HCT116 (cell line): ENCODE measurements around the gene ADD1. TPM values are rescaled to one million over a fixed set of nuclear protein-coding genes. Genes with fewer than 3 reads are reported as not detected.

Source experiments
- ATAC-seq: fragments of 200-7000 bp; cut with Tn5 transposase; 2 replicates; pipeline ENCODE4 v1.9.1; 2020; ENCODE audit warnings: mild to moderate bottlenecking, moderate library complexity
- BruUV-seq: library from RNA; stranded (reverse); fragments of 400-500 nt; replicated peaks from 2 replicates; lab custom pipeline; 2021; lab: Mats Ljungman, UMichigan
- CTCF ChIA-PET: fragments of 300-600 bp; sonication (Branson Sonifier 250); formaldehyde crosslinking; loops from one replicate; lab custom pipeline; 2021; ENCODE audit warnings: antibody characterized with exemption; lab: Charles Lee
- POLR2A ChIA-PET: fragments of 300-600, 350-600 bp; sonication (Branson Sonifier 250); formaldehyde crosslinking; loops from one replicate; lab custom pipeline; 2021; ENCODE audit warnings: antibody characterized with exemption; lab: Charles Lee
- RAD21 ChIA-PET, 2 experiments: fragments of 300-600 bp; sonication (Branson Sonifier 250); formaldehyde crosslinking; loops; one replicate each; lab custom pipeline; 2023; ENCODE audit warnings: low total read pairs in 2 of 2; ENCODE audit not compliant: uncharacterized antibody in 2 of 2, unreplicated experiment in 2 of 2, low non-redundant PET in 1 of 2; lab: Charles Lee
- DNase-seq: peaks from one replicate; pipeline ENCODE4 v3.0.0-alpha.2; 2010; ENCODE audit warnings: low read depth, low spot score
- H2AFZ ChIP-seq: fragments of 200-600 bp; shearing (Covaris generic), sonication (generic); 2 replicates; pipeline ENCODE4 v1.6.1; 2017; ENCODE audit warnings: low read depth, mixed run types, mixed read lengths, antibody characterized with exemption, low read length; ENCODE audit not compliant: poor library complexity, severe bottlenecking
- H3K27ac ChIP-seq: 2 replicates; pipeline ENCODE4 v1.5.1; 2012; ENCODE audit warnings: low read depth, low read length
- H3K27me3 ChIP-seq: fragments of 200-600 bp; sonication (generic); 2 replicates; pipeline ENCODE4 v1.6.1; 2016; ENCODE audit warnings: mixed run types, low read length, mixed read lengths; ENCODE audit not compliant: insufficient read depth
- H3K36me3 ChIP-seq, 2 experiments: fragments of 200-500 bp in 1 of 2; fragments of 200-600 bp in 1 of 2; sonication (Bioruptor generic) in 1 of 2; sonication (generic) in 1 of 2; 2 replicates each; pipeline versions ENCODE4 v1.5.1 to v1.6.1; 2014 to 2016; ENCODE audit warnings: low read length in 2 of 2, inconsistent platforms in 1 of 2, mixed read lengths in 1 of 2, mixed run types in 1 of 2; ENCODE audit not compliant: insufficient read depth in 2 of 2, control insufficient read depth in 1 of 2
- H3K4me1 ChIP-seq, 2 experiments: fragments of 200-600 bp in 1 of 2; sonication (generic) in 1 of 2; 2 replicates each; pipeline versions ENCODE4 v1.5.1 to v1.6.1; 2012 to 2017; ENCODE audit warnings: low read length in 2 of 2, inconsistent platforms in 1 of 2, mild to moderate bottlenecking in 1 of 2, mixed read lengths in 1 of 2, mixed run types in 1 of 2, moderate library complexity in 1 of 2; ENCODE audit not compliant: insufficient read depth in 2 of 2, control insufficient read depth in 1 of 2
- H3K4me2 ChIP-seq: fragments of 200-600 bp; sonication (generic); 2 replicates; pipeline ENCODE4 v1.6.1; 2017; ENCODE audit warnings: mixed run types, low read length, mixed read lengths
- H3K4me3 ChIP-seq, 2 experiments: fragments of 200-600 bp in 1 of 2; sonication (generic) in 1 of 2; replicated peaks in 1 of 2; 2 replicates each; pipeline ENCODE4 v1.5.1; 2011 to 2016; ENCODE audit warnings: low read length in 2 of 2, control low read depth in 1 of 2, low read depth in 1 of 2, mild to moderate bottlenecking in 1 of 2, mixed read lengths in 1 of 2, mixed run types in 1 of 2
- H3K79me2 ChIP-seq: fragments of 200-600 bp; sonication (generic); 2 replicates; pipeline ENCODE4 v1.6.1; 2017; ENCODE audit warnings: mild to moderate bottlenecking, mixed run types, low read length, moderate library complexity, mixed read lengths; ENCODE audit not compliant: insufficient read depth
- H3K9ac ChIP-seq: fragments of 200-600 bp; sonication (generic); 2 replicates; pipeline ENCODE4 v1.6.1; 2016; ENCODE audit warnings: low read length, mixed read lengths
- H3K9me2 ChIP-seq: fragments of 200-600 bp; sonication (generic), shearing (Covaris generic); 2 replicates; pipeline ENCODE4 v1.6.1; 2017; ENCODE audit warnings: mixed run types, mild to moderate bottlenecking, moderate library complexity; ENCODE audit not compliant: insufficient read depth
- H3K9me3 ChIP-seq, 2 experiments: fragments of 200-500 bp in 1 of 2; fragments of 200-600 bp in 1 of 2; sonication (Bioruptor generic) in 1 of 2; sonication (generic) in 1 of 2; 2 replicates each; pipeline ENCODE4 v1.6.1; 2014 to 2017; ENCODE audit warnings: low read length in 2 of 2, mixed read lengths in 2 of 2, inconsistent platforms in 1 of 2, low read depth in 1 of 2, mild to moderate bottlenecking in 1 of 2, mixed run types in 1 of 2, moderate library complexity in 1 of 2; ENCODE audit not compliant: control insufficient read depth in 1 of 2, insufficient read depth in 1 of 2
- H4K20me1 ChIP-seq: fragments of 200-600 bp; sonication (generic), shearing (Covaris generic); 2 replicates; pipeline ENCODE4 v1.6.1; 2017; ENCODE audit warnings: mixed run types, mild to moderate bottlenecking, moderate library complexity; ENCODE audit not compliant: insufficient read depth
- CBX3 ChIP-seq: IDR thresholded peaks from 2 replicates; pipeline ENCODE4 v1.6.1; 2012; ENCODE audit warnings: low read depth
- CEBPB ChIP-seq: IDR thresholded peaks from 2 replicates; pipeline ENCODE4 v1.6.1; 2012; ENCODE audit warnings: low read depth
- EGR1 ChIP-seq: IDR thresholded peaks from 2 replicates; pipeline ENCODE4 v1.6.1; 2012; ENCODE audit warnings: low read depth
- ELF1 ChIP-seq: IDR thresholded peaks from 2 replicates; pipeline ENCODE4 v1.6.1; 2012; ENCODE audit warnings: low read depth, borderline replicate concordance
- EZH2 ChIP-seq: fragments of 200-600 bp; sonication (generic); IDR thresholded peaks from 2 replicates; pipeline ENCODE4 v1.6.1; 2017; ENCODE audit warnings: antibody characterized with exemption, mixed run types
- FOSL1 ChIP-seq: IDR thresholded peaks from 2 replicates; pipeline ENCODE4 v1.6.1; 2012; ENCODE audit warnings: low read depth
- JUND ChIP-seq: IDR thresholded peaks from 2 replicates; pipeline ENCODE4 v1.6.1; 2012
- POLR2A ChIP-seq: IDR thresholded peaks from 2 replicates; pipeline ENCODE4 v1.7.0; 2011; ENCODE audit warnings: borderline replicate concordance; ENCODE audit not compliant: insufficient read depth, insufficient read length; ENCODE audit errors: extremely low read depth
- POLR2AphosphoS5 ChIP-seq: IDR thresholded peaks from 2 replicates; pipeline ENCODE4 v1.6.1; 2011; ENCODE audit warnings: mild to moderate bottlenecking, low read depth, low read length, moderate library complexity
- RAD21 ChIP-seq: IDR thresholded peaks from 2 replicates; pipeline ENCODE4 v1.6.1; 2012; ENCODE audit warnings: low read depth, mild to moderate bottlenecking
- SIN3A ChIP-seq: IDR thresholded peaks from 2 replicates; pipeline ENCODE4 v1.6.1; 2012; ENCODE audit warnings: low read depth
- TCF7L2 ChIP-seq: IDR thresholded peaks from 2 replicates; pipeline ENCODE4 v1.7.0; 2011; ENCODE audit warnings: borderline replicate concordance, inconsistent platforms; ENCODE audit not compliant: insufficient read depth, insufficient read length; ENCODE audit errors: extremely low read depth
- ZFX ChIP-seq: fragments of 450-650 bp; IDR thresholded peaks from 2 replicates; pipeline ENCODE4 v1.6.1; 2017
- ZNF274 ChIP-seq: fragments of 200-500 bp; sonication (Bioruptor generic); IDR thresholded peaks from 2 replicates; pipeline ENCODE4 v1.6.1; 2014; ENCODE audit warnings: mild to moderate bottlenecking, low read depth, low read length, inconsistent platforms
- intact Hi-C: fragments of 100-400 bp; cut with micrococcal nuclease; formaldehyde crosslinking; loops from 2 replicates; pipeline ENCODE4 v1.10.0; 2022
- total RNA-seq: library from RNA; stranded (reverse); gene quantifications from one replicate; pipeline ENCODE4 v1.2.1, GENCODE V29; 2021; ENCODE audit not compliant: unreplicated experiment
- TF ChIP-seq, protein P1 (sequence below): IDR thresholded peaks from 2 replicates; pipeline ENCODE4 v1.6.1; 2012
- TF ChIP-seq, protein P2 (sequence below), 3 experiments: fragments of 200-600 bp in 1 of 3; sonication (generic) in 1 of 3; IDR thresholded peaks in 2 of 3; conservative IDR thresholded peaks in 1 of 3; 2 replicates each; pipeline ENCODE4 v1.5.1; 2012 to 2017; ENCODE audit warnings: low read depth in 2 of 3, low read length in 2 of 3, antibody characterized with exemption in 1 of 3, borderline replicate concordance in 1 of 3, control low read depth in 1 of 3, mild to moderate bottlenecking in 1 of 3, mixed read lengths in 1 of 3, mixed run types in 1 of 3, moderate library complexity in 1 of 3; ENCODE audit not compliant: insufficient read depth in 1 of 3
- TF ChIP-seq, protein P3 (sequence below): IDR thresholded peaks from 2 replicates; pipeline ENCODE4 v1.6.1; 2011; ENCODE audit warnings: mild to moderate bottlenecking, low read length, moderate library complexity; ENCODE audit not compliant: insufficient replicate concordance; ENCODE audit errors: extremely low read depth
- TF ChIP-seq, protein P4 (sequence below): IDR thresholded peaks from 2 replicates; pipeline ENCODE4 v1.6.1; 2012; ENCODE audit warnings: low read depth

ADD1 gene
- total RNA-seq, 1 experiment from 2014 or later = 139 TPM

DNA sequence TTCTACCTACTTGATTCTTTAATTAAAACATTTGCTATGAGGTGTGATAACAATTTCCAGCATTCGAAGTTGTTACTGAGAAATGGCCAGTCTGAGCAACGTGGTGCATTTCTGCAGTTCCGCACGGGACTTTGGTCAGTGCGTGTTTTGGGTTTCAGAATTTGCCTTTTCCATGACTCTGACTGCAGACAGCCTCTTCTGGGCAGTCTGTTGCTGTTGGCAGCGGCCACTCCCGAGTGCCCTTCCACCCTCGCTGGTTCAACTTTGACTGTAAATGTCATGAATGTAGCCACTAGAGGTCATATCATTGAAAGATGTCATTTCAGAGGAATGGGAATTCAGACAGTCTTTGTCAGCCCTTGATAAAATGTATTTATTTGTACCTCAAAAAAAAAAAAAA, 65.9 kb downstream of the ADD1 start:
- H4K20me1 ChIP-seq = no peaks in the 10 kb centered on the region
- no peak for TF ChIP-seq POLR2A
- no peak for TF ChIP-seq JUND
- no peak for TF ChIP-seq RAD21
- no peak for TF ChIP-seq FOSL1
- TF ChIP-seq, protein P1, sequence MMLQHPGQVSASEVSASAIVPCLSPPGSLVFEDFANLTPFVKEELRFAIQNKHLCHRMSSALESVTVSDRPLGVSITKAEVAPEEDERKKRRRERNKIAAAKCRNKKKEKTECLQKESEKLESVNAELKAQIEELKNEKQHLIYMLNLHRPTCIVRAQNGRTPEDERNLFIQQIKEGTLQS = no peak
- no peak for TF ChIP-seq POLR2AphosphoS5
- TF ChIP-seq CBX3 = no peak
- no peak for TF ChIP-seq TCF7L2
- no peak for TF ChIP-seq SIN3A
- TF ChIP-seq ELF1 = no peak
- TF ChIP-seq ZNF274 = no peak
- TF ChIP-seq, protein P2, sequence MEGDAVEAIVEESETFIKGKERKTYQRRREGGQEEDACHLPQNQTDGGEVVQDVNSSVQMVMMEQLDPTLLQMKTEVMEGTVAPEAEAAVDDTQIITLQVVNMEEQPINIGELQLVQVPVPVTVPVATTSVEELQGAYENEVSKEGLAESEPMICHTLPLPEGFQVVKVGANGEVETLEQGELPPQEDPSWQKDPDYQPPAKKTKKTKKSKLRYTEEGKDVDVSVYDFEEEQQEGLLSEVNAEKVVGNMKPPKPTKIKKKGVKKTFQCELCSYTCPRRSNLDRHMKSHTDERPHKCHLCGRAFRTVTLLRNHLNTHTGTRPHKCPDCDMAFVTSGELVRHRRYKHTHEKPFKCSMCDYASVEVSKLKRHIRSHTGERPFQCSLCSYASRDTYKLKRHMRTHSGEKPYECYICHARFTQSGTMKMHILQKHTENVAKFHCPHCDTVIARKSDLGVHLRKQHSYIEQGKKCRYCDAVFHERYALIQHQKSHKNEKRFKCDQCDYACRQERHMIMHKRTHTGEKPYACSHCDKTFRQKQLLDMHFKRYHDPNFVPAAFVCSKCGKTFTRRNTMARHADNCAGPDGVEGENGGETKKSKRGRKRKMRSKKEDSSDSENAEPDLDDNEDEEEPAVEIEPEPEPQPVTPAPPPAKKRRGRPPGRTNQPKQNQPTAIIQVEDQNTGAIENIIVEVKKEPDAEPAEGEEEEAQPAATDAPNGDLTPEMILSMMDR (IDR thresholded peaks at IDR 0.05 in 2 of 3, conservative IDR thresholded peaks at IDR 0.05 in 1 of 3; ENCODE audit: borderline replicate concordance in 1 of 3, insufficient read depth in 1 of 3, low read depth in 2 of 3, low read length in 2 of 3) = no peak
- TF ChIP-seq, protein P3, sequence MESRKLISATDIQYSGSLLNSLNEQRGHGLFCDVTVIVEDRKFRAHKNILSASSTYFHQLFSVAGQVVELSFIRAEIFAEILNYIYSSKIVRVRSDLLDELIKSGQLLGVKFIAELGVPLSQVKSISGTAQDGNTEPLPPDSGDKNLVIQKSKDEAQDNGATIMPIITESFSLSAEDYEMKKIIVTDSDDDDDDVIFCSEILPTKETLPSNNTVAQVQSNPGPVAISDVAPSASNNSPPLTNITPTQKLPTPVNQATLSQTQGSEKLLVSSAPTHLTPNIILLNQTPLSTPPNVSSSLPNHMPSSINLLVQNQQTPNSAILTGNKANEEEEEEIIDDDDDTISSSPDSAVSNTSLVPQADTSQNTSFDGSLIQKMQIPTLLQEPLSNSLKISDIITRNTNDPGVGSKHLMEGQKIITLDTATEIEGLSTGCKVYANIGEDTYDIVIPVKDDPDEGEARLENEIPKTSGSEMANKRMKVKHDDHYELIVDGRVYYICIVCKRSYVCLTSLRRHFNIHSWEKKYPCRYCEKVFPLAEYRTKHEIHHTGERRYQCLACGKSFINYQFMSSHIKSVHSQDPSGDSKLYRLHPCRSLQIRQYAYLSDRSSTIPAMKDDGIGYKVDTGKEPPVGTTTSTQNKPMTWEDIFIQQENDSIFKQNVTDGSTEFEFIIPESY = no peak
- TF ChIP-seq CEBPB = no peak
- TF ChIP-seq, protein P4, sequence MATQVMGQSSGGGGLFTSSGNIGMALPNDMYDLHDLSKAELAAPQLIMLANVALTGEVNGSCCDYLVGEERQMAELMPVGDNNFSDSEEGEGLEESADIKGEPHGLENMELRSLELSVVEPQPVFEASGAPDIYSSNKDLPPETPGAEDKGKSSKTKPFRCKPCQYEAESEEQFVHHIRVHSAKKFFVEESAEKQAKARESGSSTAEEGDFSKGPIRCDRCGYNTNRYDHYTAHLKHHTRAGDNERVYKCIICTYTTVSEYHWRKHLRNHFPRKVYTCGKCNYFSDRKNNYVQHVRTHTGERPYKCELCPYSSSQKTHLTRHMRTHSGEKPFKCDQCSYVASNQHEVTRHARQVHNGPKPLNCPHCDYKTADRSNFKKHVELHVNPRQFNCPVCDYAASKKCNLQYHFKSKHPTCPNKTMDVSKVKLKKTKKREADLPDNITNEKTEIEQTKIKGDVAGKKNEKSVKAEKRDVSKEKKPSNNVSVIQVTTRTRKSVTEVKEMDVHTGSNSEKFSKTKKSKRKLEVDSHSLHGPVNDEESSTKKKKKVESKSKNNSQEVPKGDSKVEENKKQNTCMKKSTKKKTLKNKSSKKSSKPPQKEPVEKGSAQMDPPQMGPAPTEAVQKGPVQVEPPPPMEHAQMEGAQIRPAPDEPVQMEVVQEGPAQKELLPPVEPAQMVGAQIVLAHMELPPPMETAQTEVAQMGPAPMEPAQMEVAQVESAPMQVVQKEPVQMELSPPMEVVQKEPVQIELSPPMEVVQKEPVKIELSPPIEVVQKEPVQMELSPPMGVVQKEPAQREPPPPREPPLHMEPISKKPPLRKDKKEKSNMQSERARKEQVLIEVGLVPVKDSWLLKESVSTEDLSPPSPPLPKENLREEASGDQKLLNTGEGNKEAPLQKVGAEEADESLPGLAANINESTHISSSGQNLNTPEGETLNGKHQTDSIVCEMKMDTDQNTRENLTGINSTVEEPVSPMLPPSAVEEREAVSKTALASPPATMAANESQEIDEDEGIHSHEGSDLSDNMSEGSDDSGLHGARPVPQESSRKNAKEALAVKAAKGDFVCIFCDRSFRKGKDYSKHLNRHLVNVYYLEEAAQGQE = no peak
- TF ChIP-seq EZH2 = no peak
- TF ChIP-seq ZFX = no peak
- no peak for TF ChIP-seq EGR1
- TF ChIP-seq, all 23 proteins: peak for 0
- Histone ChIP-seq H3K36me3 (peaks cover 28 to 30% of the 10 kb centered on the region in 2 experiments), H3K9ac (no peak overlapping the region), H3K27me3 (no peaks in the 10 kb centered on the region), H3K27ac (no peak overlapping the region), H3K4me1 (no peaks in the 10 kb centered on the region), H3K4me2 (no peak overlapping the region), H2AFZ (no peak overlapping the region), H3K79me2 (no peaks in the 10 kb centered on the region), H3K4me3 (no peak overlapping the region), H3K9me3 (no peaks in the 10 kb centered on the region), H3K9me2 (no peaks in the 10 kb centered on the region)
- ChIA-PET CTCF (no interaction called here), POLR2A (no interaction called here), RAD21 (no interaction called here)
- DNase-seq (no peak), ATAC-seq (no peak)
- intact Hi-C loops = no loop called here
- BruUV-seq = no TSS peak
